ENCODE data around the gene ZNF74. TPM values are rescaled to one million over a fixed set of nuclear protein-coding genes. Genes with fewer than 3 reads are reported as not detected.

ZNF74 gene
- total RNA-seq, 2 donors from 2014 or later = 6.4 to 10.0 TPM

- Mint-ChIP-seq H3K4me3 (no peak overlapping the region), H3K4me1 (peaks cover 4% of the 10 kb centered on the region), H3K9me3 (no peaks in the 10 kb centered on the region), H3K27me3 (peaks cover 9% of the 10 kb centered on the region), H3K27ac (no peak overlapping the region), H3K36me3 (ENCODE audit: low read depth) (no peaks in the 10 kb centered on the region)
- no peak for ATAC-seq (replicated peaks)
Observed at GRCh38 chr22:20426259-20426615, 32.3 kb downstream of the ZNF74 start.

GRCh38 chr22:20427104-20427944 is 33.4 kb downstream of the ZNF74 start:
- H3K9me3 Mint-ChIP-seq = no peaks in the 10 kb centered on the region
- no peak overlapping the region for H3K27ac Mint-ChIP-seq
- ATAC-seq (replicated peaks) = no peak
- H3K4me1 Mint-ChIP-seq = peaks cover 10% of the 10 kb centered on the region
- no peaks in the 10 kb centered on the region for H3K36me3 Mint-ChIP-seq (ENCODE audit: low read depth)
- H3K27me3 Mint-ChIP-seq = peaks cover 13% of the 10 kb centered on the region
- peak overlapping the region; percentile 13 for H3K4me3 Mint-ChIP-seq

GRCh38 chr22:20427945-20428417 is 34.0 kb downstream of the ZNF74 start:
- no peak overlapping the region for H3K4me3 Mint-ChIP-seq
- H3K27ac Mint-ChIP-seq = no peak overlapping the region
- no peak for ATAC-seq (replicated peaks)
- no peaks in the 10 kb centered on the region for H3K9me3 Mint-ChIP-seq
- H3K36me3 Mint-ChIP-seq (ENCODE audit: low read depth) = no peaks in the 10 kb centered on the region
- peaks cover 16% of the 10 kb centered on the region for H3K27me3 Mint-ChIP-seq
- H3K4me1 Mint-ChIP-seq = peaks cover 10% of the 10 kb centered on the region

GRCh38 chr22:20428496-20429253 is 34.7 kb downstream of the ZNF74 start:
- Mint-ChIP-seq H3K27me3 (peaks cover 17% of the 10 kb centered on the region), H3K9me3 (no peaks in the 10 kb centered on the region), H3K4me3 (peak overlapping the region; percentile 79), H3K36me3 (ENCODE audit: low read depth) (no peaks in the 10 kb centered on the region), H3K27ac (no peak overlapping the region), H3K4me1 (peaks cover 10% of the 10 kb centered on the region)
- no peak for ATAC-seq (replicated peaks)

- Mint-ChIP-seq H3K4me1 (peaks cover 10% of the 10 kb centered on the region), H3K27me3 (peaks cover 17% of the 10 kb centered on the region), H3K9me3 (no peaks in the 10 kb centered on the region), H3K36me3 (ENCODE audit: low read depth) (no peaks in the 10 kb centered on the region), H3K4me3 (peak overlapping the region; percentile 79), H3K27ac (no peak overlapping the region)
- ATAC-seq (replicated peaks) = peak; percentile 87
Observed at GRCh38 chr22:20429254-20430100, 35.5 kb downstream of the ZNF74 start.

GRCh38 chr22:20430101-20430719 is 36.3 kb downstream of the ZNF74 start:
- Mint-ChIP-seq H3K36me3 (ENCODE audit: low read depth) (no peaks in the 10 kb centered on the region), H3K4me1 (peaks cover 10% of the 10 kb centered on the region), H3K9me3 (no peaks in the 10 kb centered on the region), H3K4me3 (peak overlapping the region; percentile 79), H3K27ac (no peak overlapping the region), H3K27me3 (peaks cover 22% of the 10 kb centered on the region)
- no peak for ATAC-seq (replicated peaks)

- H3K36me3 Mint-ChIP-seq (ENCODE audit: low read depth) = no peaks in the 10 kb centered on the region
- no peaks in the 10 kb centered on the region for H3K9me3 Mint-ChIP-seq
- H3K4me1 Mint-ChIP-seq = peaks cover 10% of the 10 kb centered on the region
- H3K27ac Mint-ChIP-seq = no peak overlapping the region
- peak overlapping the region; percentile 79 for H3K4me3 Mint-ChIP-seq
- peak; percentile 40 for ATAC-seq (replicated peaks)
- peaks cover 29% of the 10 kb centered on the region for H3K27me3 Mint-ChIP-seq
Observed at GRCh38 chr22:20430720-20431510, 37.0 kb downstream of the ZNF74 start.

- H3K4me3 Mint-ChIP-seq = peak overlapping the region; percentile 45
- no peaks in the 10 kb centered on the region for H3K9me3 Mint-ChIP-seq
- no peaks in the 10 kb centered on the region for H3K36me3 Mint-ChIP-seq (ENCODE audit: low read depth)
- no peak overlapping the region for H3K27ac Mint-ChIP-seq
- ATAC-seq (replicated peaks) = no peak
- peaks cover 10% of the 10 kb centered on the region for H3K4me1 Mint-ChIP-seq
- peaks cover 29% of the 10 kb centered on the region for H3K27me3 Mint-ChIP-seq
Observed at GRCh38 chr22:20431511-20432192, 37.7 kb downstream of the ZNF74 start.

GRCh38 chr22:20432244-20432686 is 38.3 kb downstream of the ZNF74 start:
- Mint-ChIP-seq H3K4me3 (peak overlapping the region; percentile 45), H3K9me3 (no peaks in the 10 kb centered on the region), H3K4me1 (peaks cover 15% of the 10 kb centered on the region), H3K36me3 (ENCODE audit: low read depth) (peaks cover 6% of the 10 kb centered on the region), H3K27me3 (peaks cover 30% of the 10 kb centered on the region), H3K27ac (no peak overlapping the region)
- ATAC-seq (replicated peaks) = no peak

- peaks cover 6% of the 10 kb centered on the region for H3K36me3 Mint-ChIP-seq (ENCODE audit: low read depth)
- no peak overlapping the region for H3K4me3 Mint-ChIP-seq
- no peak for ATAC-seq (replicated peaks)
- H3K9me3 Mint-ChIP-seq = no peaks in the 10 kb centered on the region
- peaks cover 27% of the 10 kb centered on the region for H3K27me3 Mint-ChIP-seq
- no peak overlapping the region for H3K27ac Mint-ChIP-seq
- peaks cover 15% of the 10 kb centered on the region for H3K4me1 Mint-ChIP-seq
Observed at GRCh38 chr22:20433191-20433590, 39.2 kb downstream of the ZNF74 start.

GRCh38 chr22:20433686-20434241 is 39.8 kb downstream of the ZNF74 start:
- no peak for ATAC-seq (replicated peaks)
- Mint-ChIP-seq H3K36me3 (ENCODE audit: low read depth) (peaks cover 6% of the 10 kb centered on the region), H3K27ac (no peak overlapping the region), H3K4me3 (no peak overlapping the region), H3K4me1 (peaks cover 15% of the 10 kb centered on the region), H3K27me3 (peaks cover 31% of the 10 kb centered on the region), H3K9me3 (no peaks in the 10 kb centered on the region)

GRCh38 chr22:20434264-20434751 is 40.4 kb downstream of the ZNF74 start:
- peaks cover 6% of the 10 kb centered on the region for H3K36me3 Mint-ChIP-seq (ENCODE audit: low read depth)
- peaks cover 31% of the 10 kb centered on the region for H3K27me3 Mint-ChIP-seq
- no peak overlapping the region for H3K4me3 Mint-ChIP-seq
- no peak overlapping the region for H3K27ac Mint-ChIP-seq
- ATAC-seq (replicated peaks) = no peak
- H3K9me3 Mint-ChIP-seq = no peaks in the 10 kb centered on the region
- H3K4me1 Mint-ChIP-seq = peaks cover 11% of the 10 kb centered on the region

Measured in activated T-helper 17 cell treated with anti-CD3 and anti-CD28 coated beads, Interleukin-2, amount 50 U/mL, for 72 hours (primary cell).